CD4-positive, alpha-beta T cell (primary cell): ENCODE data around the gene AUTS2. TPM values are rescaled to one million over a fixed set of nuclear protein-coding genes. Genes with fewer than 3 reads are reported as not detected.

Source experiments
- ATAC-seq: fragments of 200-7000 bp; cut with Tn5 transposase; one replicate; pipeline ENCODE4 v1.10.0; 2022; ENCODE audit warnings: mild to moderate bottlenecking; ENCODE audit not compliant: poor library complexity
- CTCF ChIA-PET: fragments of 350-600 bp; sonication (Branson Sonifier 250); formaldehyde crosslinking; loops from one replicate; lab custom pipeline; 2021; ENCODE audit warnings: antibody characterized with exemption, inconsistent platforms; lab: Charles Lee
- POLR2A ChIA-PET: fragments of 350-600 bp; sonication (Branson Sonifier 250); formaldehyde crosslinking; loops from one replicate; lab custom pipeline; 2021; ENCODE audit warnings: antibody characterized with exemption, inconsistent platforms; lab: Charles Lee
- DNase-seq, 14 experiments: peaks; one replicate each; pipeline ENCODE4 v3.0.0-alpha.2; 2013 to 2020; ENCODE audit warnings: mixed read lengths in 2 of 14
- H3K27ac ChIP-seq, 2 donors: one replicate each; pipeline versions ENCODE4 v1.5.1 to v1.7.0; 2013; ENCODE audit warnings: low read length in 2 of 2, low read depth in 1 of 2, mild to moderate bottlenecking in 1 of 2
- H3K27me3 ChIP-seq, 2 experiments: 1 replicate in 1 of 2; 2 replicates in 1 of 2; pipeline versions ENCODE4 v1.6.1 to v1.7.0; 2013; ENCODE audit warnings: low read length in 2 of 2, control low read depth in 1 of 2, mild to moderate bottlenecking in 1 of 2, moderate library complexity in 1 of 2; ENCODE audit not compliant: insufficient read depth in 2 of 2, control insufficient read depth in 1 of 2
- H3K36me3 ChIP-seq: one replicate; pipeline ENCODE4 v1.6.1; 2013; ENCODE audit warnings: low read length, control low read depth; ENCODE audit not compliant: insufficient read depth
- H3K4me1 ChIP-seq: one replicate; pipeline ENCODE4 v1.6.1; 2013; ENCODE audit warnings: low read length, control low read depth; ENCODE audit not compliant: insufficient read depth
- H3K4me3 ChIP-seq: one replicate; pipeline ENCODE4 v1.5.1; 2013; ENCODE audit warnings: mild to moderate bottlenecking, low read length, moderate library complexity
- H3K9me3 ChIP-seq, 2 experiments: 1 replicate in 1 of 2; 2 replicates in 1 of 2; pipeline versions ENCODE4 v1.6.1 to v1.7.0; 2013; ENCODE audit warnings: low read length in 2 of 2, mild to moderate bottlenecking in 2 of 2, control low read depth in 1 of 2, moderate library complexity in 1 of 2; ENCODE audit not compliant: control insufficient read depth in 1 of 2, insufficient read depth in 1 of 2
- H3K27ac Mint-ChIP-seq: one replicate; pipeline ENCODE4 v1.8.0; 2020; ENCODE audit warnings: mixed read lengths
- H3K27me3 Mint-ChIP-seq: one replicate; pipeline ENCODE4 v1.8.0; 2021; ENCODE audit warnings: mixed read lengths
- H3K36me3 Mint-ChIP-seq: one replicate; pipeline ENCODE4 v1.8.0; 2021; ENCODE audit warnings: low read depth, mixed read lengths
- H3K4me1 Mint-ChIP-seq: one replicate; pipeline ENCODE4 v1.8.0; 2021; ENCODE audit warnings: low read depth, mixed read lengths
- H3K4me3 Mint-ChIP-seq: one replicate; pipeline ENCODE4 v1.8.0; 2020; ENCODE audit warnings: mild to moderate bottlenecking, mixed read lengths
- H3K9me3 Mint-ChIP-seq: one replicate; pipeline ENCODE4 v1.8.0; 2020; ENCODE audit warnings: mixed read lengths
- intact Hi-C, 2 experiments: fragments of 100-400 bp; cut with DNase I in 1 of 2; cut with micrococcal nuclease in 1 of 2; formaldehyde crosslinking; loops; one replicate each; pipeline versions ENCODE4 v1.15.1 to v1.9.0; 2023 to 2025; cut with DNase I, micrococcal nuclease
- total RNA-seq, 174 experiments: library from RNA in 2 of 174; stranded (reverse) in 2 of 174; gene quantifications; one replicate each; pipeline ENCODE4 v1.2.3 and lab custom pipeline; 2021 to 2026
- TF ChIP-seq, protein P1 (sequence below): fragments of 200-600 bp; IDR thresholded peaks from one replicate; pipeline ENCODE4 v1.8.0; 2022; ENCODE audit warnings: antibody characterized with exemption, mild to moderate bottlenecking

Gene AUTS2
- total RNA-seq, 2 experiments from 2014 or later: 43.6 to 47.6 TPM

DNA sequence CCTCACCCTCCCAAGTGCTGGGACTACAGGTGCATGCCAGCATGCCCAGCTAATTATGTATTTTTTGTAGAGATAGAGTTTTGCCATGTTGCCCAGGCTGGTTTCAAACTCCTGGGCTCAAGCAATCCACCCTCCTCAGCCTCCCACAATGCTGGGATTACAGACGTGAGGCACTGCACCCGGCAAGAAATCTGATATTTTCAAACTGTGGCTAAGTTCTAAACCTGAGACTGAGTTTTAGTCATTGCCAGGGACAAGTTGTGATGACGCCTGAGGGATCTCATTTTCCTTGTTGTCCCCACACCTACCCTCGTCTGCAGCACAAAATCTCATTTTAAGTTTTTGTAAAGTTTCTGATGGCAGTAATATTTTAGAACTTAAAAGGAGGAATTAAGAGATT lies 9.8 kb downstream of the AUTS2 start:
- intact Hi-C loops: no loop called here
- DNase-seq: no peak
- Histone ChIP-seq H3K27me3 (peaks cover 0 to 24% of the 10 kb centered on the region in 2 experiments), H3K9me3 (no peaks in the 10 kb centered on the region), H3K36me3 (no peaks in the 10 kb centered on the region), H3K4me1 (peaks cover 4% of the 10 kb centered on the region), H3K4me3 (no peak overlapping the region), H3K27ac (no peak overlapping the region)
- Mint-ChIP-seq H3K27ac (no peak overlapping the region), H3K36me3 (no peaks in the 10 kb centered on the region), H3K27me3 (peaks cover 8% of the 10 kb centered on the region), H3K4me3 (no peak overlapping the region), H3K9me3 (no peaks in the 10 kb centered on the region), H3K4me1 (no peaks in the 10 kb centered on the region)
- POLR2A ChIA-PET: no interaction called here
- TF ChIP-seq, protein P1, sequence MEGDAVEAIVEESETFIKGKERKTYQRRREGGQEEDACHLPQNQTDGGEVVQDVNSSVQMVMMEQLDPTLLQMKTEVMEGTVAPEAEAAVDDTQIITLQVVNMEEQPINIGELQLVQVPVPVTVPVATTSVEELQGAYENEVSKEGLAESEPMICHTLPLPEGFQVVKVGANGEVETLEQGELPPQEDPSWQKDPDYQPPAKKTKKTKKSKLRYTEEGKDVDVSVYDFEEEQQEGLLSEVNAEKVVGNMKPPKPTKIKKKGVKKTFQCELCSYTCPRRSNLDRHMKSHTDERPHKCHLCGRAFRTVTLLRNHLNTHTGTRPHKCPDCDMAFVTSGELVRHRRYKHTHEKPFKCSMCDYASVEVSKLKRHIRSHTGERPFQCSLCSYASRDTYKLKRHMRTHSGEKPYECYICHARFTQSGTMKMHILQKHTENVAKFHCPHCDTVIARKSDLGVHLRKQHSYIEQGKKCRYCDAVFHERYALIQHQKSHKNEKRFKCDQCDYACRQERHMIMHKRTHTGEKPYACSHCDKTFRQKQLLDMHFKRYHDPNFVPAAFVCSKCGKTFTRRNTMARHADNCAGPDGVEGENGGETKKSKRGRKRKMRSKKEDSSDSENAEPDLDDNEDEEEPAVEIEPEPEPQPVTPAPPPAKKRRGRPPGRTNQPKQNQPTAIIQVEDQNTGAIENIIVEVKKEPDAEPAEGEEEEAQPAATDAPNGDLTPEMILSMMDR: no peak
- ATAC-seq: no peak
- CTCF ChIA-PET: no interaction called here

GRCh38 chr7:69608878-69609277 lies 10.6 kb downstream of the AUTS2 start:
- peaks cover 4% of the 10 kb centered on the region for H3K4me1 ChIP-seq
- H3K9me3 Mint-ChIP-seq: no peaks in the 10 kb centered on the region
- peaks cover 0 to 21% of the 10 kb centered on the region in 2 experiments for H3K27me3 ChIP-seq
- no peak for ATAC-seq
- no peak overlapping the region for H3K27ac ChIP-seq
- H3K4me1 Mint-ChIP-seq: no peaks in the 10 kb centered on the region
- no peak overlapping the region for H3K4me3 Mint-ChIP-seq
- no peaks in the 10 kb centered on the region for H3K9me3 ChIP-seq
- peaks cover 15% of the 10 kb centered on the region for H3K27me3 Mint-ChIP-seq
- no peak for DNase-seq
- TF ChIP-seq, protein P1: no peak
- no peaks in the 10 kb centered on the region for H3K36me3 ChIP-seq
- no peak overlapping the region for H3K4me3 ChIP-seq
- POLR2A ChIA-PET: no interaction called here
- H3K36me3 Mint-ChIP-seq: no peaks in the 10 kb centered on the region
- no peak overlapping the region for H3K27ac Mint-ChIP-seq
- intact Hi-C loops: no loop called here
- CTCF ChIA-PET: no interaction called here

- no peaks in the 10 kb centered on the region for H3K9me3 ChIP-seq
- no peaks in the 10 kb centered on the region for H3K36me3 ChIP-seq
- Mint-ChIP-seq H3K4me1 (no peaks in the 10 kb centered on the region), H3K27me3 (peaks cover 17% of the 10 kb centered on the region), H3K27ac (no peak overlapping the region), H3K4me3 (no peak overlapping the region), H3K9me3 (no peaks in the 10 kb centered on the region), H3K36me3 (no peaks in the 10 kb centered on the region)
- H3K27me3 ChIP-seq: peaks cover 0 to 21% of the 10 kb centered on the region in 2 experiments
- ChIA-PET CTCF (no interaction called here), POLR2A (no interaction called here)
- TF ChIP-seq, protein P1: no peak
- DNase-seq (no peak), ATAC-seq (no peak)
- H3K4me3 ChIP-seq: no peak overlapping the region
- no peak overlapping the region for H3K27ac ChIP-seq
- no peaks in the 10 kb centered on the region for H3K4me1 ChIP-seq
- intact Hi-C loops: no loop called here
Observed at GRCh38 chr7:69609541-69610373, 11.5 kb downstream of the AUTS2 start.
